T1000 (cell line): ENCODE measurements around the gene RHBDF2.
"Not testable (repeated sequence)": the region's sequence is repeated elsewhere in the genome, so short reads cannot be mapped to it uniquely, and the experiment has no call there.

Experiments used
- DNase-seq: peaks from one replicate; lab custom pipeline; 2025; ENCODE audit warnings: mixed read lengths; lab: John Stamatoyannopoulos, UW

RHBDF2 gene

GRCh38 chr17:76524598-76525512 lies 23.6 kb upstream of the RHBDF2 start:
- peak; percentile 32 for DNase-seq

- peak; percentile 77 for DNase-seq
Observed at GRCh38 chr17:76523084-76524037, 22.1 kb upstream of the RHBDF2 start.

- DNase-seq = not testable (repeated sequence)
Observed at GRCh38 chr17:76521683-76522082, 20.5 kb upstream of the RHBDF2 start.

GRCh38 chr17:76521262-76521661 lies 20.0 kb upstream of the RHBDF2 start:
- no peak for DNase-seq

- DNase-seq = no peak
Observed at GRCh38 chr17:76519048-76519966, 18.1 kb upstream of the RHBDF2 start.

- DNase-seq = no peak
Observed at GRCh38 chr17:76517638-76518038, 16.4 kb upstream of the RHBDF2 start.

- DNase-seq = peak; percentile 51
Observed at GRCh38 chr17:76515274-76515949, 14.2 kb upstream of the RHBDF2 start.

GRCh38 chr17:76514355-76514754 lies 13.1 kb upstream of the RHBDF2 start:
- not testable (repeated sequence) for DNase-seq

- no peak for DNase-seq
Observed at GRCh38 chr17:76513306-76513692, 12.1 kb upstream of the RHBDF2 start.

- DNase-seq = no peak
Observed at GRCh38 chr17:76512366-76513305, 11.4 kb upstream of the RHBDF2 start.

GRCh38 chr17:76511668-76512365 lies 10.6 kb upstream of the RHBDF2 start:
- DNase-seq = no peak

GRCh38 chr17:76510831-76511244 lies 9.6 kb upstream of the RHBDF2 start:
- no peak for DNase-seq

- DNase-seq = not testable (repeated sequence)
Observed at GRCh38 chr17:76508472-76509063, 7.3 kb upstream of the RHBDF2 start.

GRCh38 chr17:76506408-76507345 lies 5.5 kb upstream of the RHBDF2 start:
- DNase-seq = peak; percentile 73

- DNase-seq = no peak
Observed at GRCh38 chr17:76504117-76504516, 2.9 kb upstream of the RHBDF2 start.

- DNase-seq = no peak
Observed at GRCh38 chr17:76502341-76503211, 1.4 kb upstream of the RHBDF2 start.
